Fibroblast of skin of abdomen (primary cell): ENCODE results near the gene UTY.

Experiments
- DNase-seq: peaks from one replicate; pipeline ENCODE4 v3.0.0-alpha.2; 2013

Gene UTY

GRCh38 chrY:13415556-13415955, 64.3 kb downstream of the UTY start:
- no peak for DNase-seq

DNA sequence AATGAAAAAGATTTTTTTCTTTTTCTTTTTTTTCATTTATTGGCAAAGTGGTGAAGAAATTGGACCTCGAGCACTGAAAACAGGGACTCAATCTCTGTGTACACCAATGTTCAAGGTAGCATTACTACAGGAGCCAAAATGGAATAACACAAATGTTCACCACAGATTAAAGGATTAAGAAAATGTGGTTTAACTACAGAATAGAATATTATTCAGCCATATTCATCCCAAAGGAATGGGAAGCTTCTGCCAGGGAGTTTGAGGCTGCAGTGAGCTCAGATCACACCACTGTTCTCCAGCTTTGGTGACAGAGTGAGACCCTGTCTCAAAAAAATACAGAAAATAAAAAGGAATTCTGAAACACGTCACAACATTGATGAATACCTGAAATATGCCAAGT, 81.0 kb downstream of the UTY start:
- DNase-seq: peak; percentile 20

GRCh38 chrY:13381110-13381683, 98.6 kb downstream of the UTY start:
- DNase-seq: no peak

DNA sequence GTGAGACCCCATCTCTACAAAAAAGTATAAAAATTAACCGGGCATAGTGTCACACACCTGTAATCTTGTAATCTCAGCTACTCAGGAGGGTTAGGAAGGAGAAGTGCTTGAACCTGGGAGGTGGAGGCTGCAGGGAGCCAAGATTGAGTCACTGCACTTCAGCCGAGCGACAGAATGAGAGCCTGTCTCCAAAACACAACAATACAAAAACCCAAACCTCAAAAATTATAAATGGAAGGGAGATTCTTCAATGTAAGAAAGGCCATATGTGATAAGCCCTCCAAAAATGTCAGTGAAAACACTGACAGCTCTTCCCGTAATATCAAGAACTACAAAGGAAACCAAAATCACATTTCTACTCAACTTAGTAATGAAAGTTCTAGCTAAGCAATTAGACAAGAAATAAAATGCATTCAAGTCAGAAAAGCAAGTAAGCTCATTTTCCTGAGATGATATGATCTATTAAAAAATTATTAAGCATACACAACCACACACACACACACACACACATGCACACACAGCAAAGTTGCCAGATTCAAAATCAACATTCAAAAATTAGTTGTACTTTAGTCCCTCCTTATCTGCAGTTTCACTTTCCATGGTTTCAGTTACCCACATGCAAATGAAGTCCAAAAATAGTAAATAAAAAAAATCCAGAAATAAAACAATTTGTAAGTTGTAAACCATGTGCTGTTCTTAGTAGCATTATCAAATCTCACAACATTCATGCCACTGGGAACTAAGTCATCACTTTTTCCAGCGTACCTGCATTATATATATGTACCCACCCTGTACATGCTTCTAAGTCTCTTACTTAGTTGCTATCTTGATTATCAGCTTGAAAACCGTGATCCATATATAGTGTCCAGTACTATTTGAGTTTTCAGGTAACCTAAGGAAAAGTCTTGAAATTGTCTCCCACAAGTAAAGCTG, 108.7 kb downstream of the UTY start:
- DNase-seq: no peak

DNA sequence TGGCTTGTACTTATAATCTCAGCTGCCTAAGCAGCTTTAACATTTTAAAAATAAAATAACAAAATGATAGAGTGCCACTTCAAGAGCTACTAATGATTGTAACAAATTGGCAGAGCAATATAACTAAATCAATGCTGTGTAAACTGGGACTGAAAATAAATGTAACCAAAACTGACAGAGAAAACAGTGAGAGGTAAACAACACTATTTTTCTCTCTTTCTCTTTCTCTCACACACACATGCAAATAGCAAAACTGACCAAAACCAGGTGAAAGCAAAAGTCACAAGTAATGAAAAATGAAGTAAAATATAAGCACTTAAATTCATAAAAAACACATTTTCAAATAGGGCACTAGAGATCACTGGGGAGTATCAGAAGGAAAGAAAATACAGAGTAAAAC, 109.6 kb downstream of the UTY start:
- no peak for DNase-seq

- DNase-seq: no peak
Measured at GRCh38 chrY:13368513-13368845, 111.4 kb downstream of the UTY start.

- no peak for DNase-seq
Measured at GRCh38 chrY:13363641-13364040, 116.2 kb downstream of the UTY start.

- no peak for DNase-seq
Measured at GRCh38 chrY:13362662-13363061, 117.2 kb downstream of the UTY start.

GRCh38 chrY:13361656-13362636, 117.9 kb downstream of the UTY start:
- peak; percentile 63 for DNase-seq

- DNase-seq: no peak
Measured at GRCh38 chrY:13351443-13351842, 128.4 kb downstream of the UTY start.

- no peak for DNase-seq
Measured at GRCh38 chrY:13347106-13347505, 132.7 kb downstream of the UTY start.

GRCh38 chrY:13345549-13345948, 134.3 kb downstream of the UTY start:
- DNase-seq: no peak

DNA sequence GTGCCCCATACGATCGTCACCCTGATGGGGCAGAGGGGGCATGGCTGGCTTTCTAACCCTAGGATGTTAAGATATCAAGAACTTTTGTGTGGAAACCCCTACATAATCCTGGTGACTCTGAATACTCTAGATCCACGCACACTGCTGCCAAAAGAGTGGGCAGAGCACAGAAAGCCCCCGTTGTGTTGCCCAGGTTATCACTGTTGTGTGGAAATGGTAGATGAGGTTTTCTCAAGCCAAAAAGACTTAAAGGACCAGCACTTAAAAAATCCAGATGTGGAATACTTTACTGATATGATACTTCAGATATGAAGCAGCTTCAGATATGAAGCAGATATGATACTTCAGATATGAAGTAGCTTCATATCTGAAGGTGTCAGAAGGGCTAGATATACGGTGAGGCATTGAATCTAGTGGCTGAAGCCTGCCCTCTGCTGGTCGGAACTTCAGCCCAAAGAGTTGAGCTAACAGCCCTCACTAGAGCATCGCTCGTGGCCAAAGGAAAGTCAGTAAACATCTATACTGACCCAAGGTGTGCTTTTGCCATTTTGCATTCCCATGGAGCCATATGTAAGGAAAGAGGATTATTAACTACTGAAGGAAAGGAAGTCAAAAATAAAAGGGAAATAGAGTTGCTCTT, 136.4 kb downstream of the UTY start:
- DNase-seq: no peak

GRCh38 chrY:13339939-13340338, 139.9 kb downstream of the UTY start:
- DNase-seq: no peak

DNA sequence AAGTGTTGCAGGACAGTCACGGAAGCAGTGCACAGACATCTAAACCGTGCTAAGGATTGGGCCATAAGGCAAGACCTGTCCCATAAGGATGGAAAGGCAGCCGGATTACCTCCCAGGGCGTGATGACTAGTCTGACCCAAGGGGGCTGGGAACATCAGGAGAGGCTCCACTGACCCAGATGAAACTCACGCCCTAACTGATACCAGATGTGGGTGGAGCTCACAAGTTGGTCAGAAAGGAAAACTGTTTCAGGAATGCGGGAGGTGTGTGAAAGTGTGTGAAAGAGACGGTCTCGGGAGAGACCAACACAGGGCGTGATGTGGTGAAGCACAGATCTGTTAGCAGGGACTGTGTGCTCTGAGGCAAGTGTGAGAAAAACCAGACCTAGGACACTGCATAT, 140.5 kb downstream of the UTY start:
- DNase-seq: peak; percentile 42

DNA sequence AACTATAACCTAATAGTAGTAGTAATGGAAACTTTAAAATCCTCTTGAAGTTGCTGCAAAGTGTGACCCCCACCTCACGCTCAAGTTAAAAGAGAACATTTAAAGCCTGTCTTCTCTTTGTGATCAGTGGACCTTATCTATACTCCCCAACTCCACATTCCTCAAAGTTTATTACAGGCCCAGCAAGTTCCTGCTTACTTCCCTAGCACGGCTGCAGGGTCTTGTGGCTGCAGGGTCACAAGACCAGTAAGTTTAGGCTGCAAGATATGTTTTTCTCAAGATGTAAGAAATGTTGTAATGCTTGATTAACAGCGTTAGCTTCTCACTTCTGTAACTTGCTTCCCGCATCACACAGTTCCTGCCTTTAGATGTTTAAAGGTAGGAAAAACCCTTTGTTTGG, 141.1 kb downstream of the UTY start:
- DNase-seq: no peak

GRCh38 chrY:13337934-13338333, 141.9 kb downstream of the UTY start:
- DNase-seq: no peak

GRCh38 chrY:13333791-13334190, 146.0 kb downstream of the UTY start:
- DNase-seq: no peak

GRCh38 chrY:13330651-13331050, 149.2 kb downstream of the UTY start:
- no peak for DNase-seq

DNA sequence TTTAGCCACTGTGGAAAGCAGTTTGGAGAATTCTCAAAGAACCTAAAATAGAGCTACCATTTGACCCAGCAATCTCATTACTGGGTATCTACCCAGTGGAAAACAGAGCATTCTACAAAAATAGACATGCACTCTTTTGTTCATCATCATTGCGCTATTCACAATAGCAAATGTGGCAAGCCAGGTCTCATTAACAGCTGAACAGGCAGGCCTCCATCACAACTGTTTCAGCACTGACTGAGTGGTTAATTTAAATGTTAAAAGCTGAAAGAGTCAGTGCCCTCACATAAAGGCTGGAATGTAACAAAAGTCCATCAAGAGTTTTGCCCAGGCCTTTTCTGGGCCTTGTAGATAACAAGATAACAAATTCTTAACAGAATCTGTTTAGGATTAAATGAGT, 166.9 kb downstream of the UTY start:
- no peak for DNase-seq

GRCh38 chrY:13307959-13308358, 171.9 kb downstream of the UTY start:
- DNase-seq: peak; percentile 49

DNA sequence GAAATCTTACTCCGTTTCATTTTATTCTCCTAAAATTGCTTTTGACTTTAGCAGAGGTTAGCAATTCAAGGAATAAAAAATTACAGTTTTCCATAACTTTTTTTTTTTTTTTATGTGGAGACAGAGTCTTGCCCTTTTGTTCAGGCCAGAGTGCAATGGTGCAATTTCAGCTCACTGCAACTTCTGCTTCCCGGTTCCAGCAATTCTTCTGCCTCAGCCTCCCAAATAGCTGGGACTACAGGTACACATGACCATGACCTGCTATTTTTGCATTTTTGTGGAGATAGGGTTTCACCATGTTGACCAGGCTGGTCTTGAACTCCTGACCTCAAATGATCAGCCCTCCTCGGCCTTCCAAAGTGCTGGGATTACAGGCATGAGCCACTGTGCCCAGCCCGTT, 179.0 kb downstream of the UTY start:
- no peak for DNase-seq

DNA sequence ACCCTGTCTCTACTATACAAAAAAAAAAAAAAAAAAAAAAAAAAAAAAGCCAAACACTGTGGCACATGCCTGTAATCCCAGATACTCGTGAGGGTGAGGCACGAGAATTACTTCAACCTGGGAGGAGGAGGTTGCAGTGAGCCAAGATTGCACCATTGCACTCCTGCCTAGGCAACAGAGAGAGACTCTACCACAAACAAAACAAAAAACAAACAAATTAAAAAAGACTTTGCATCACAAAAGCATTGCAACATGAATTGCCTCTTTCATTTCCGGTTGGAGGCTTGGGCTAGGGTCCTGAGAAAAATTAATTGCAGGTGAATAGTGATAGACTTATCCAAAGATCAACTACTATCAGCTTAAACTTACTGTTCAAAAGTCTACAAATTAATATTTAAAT, 180.4 kb downstream of the UTY start:
- DNase-seq: no peak
